Fibroblast of the aortic adventitia (primary cell): ENCODE data around the gene SPTBN1. TPM values are rescaled to one million over a fixed set of nuclear protein-coding genes. Genes with fewer than 3 reads are reported as not detected.

Source experiments
- DNase-seq: peaks from one replicate; pipeline ENCODE4 v3.0.0-alpha.2; 2010; ENCODE audit warnings: low read depth
- H3K4me3 ChIP-seq: 2 replicates; pipeline ENCODE4 v1.5.1; 2011; ENCODE audit warnings: low read depth, mild to moderate bottlenecking, control low read depth, low read length, moderate library complexity
- CTCF ChIP-seq: IDR thresholded peaks from 2 replicates; pipeline ENCODE4 v1.5.1; 2011; ENCODE audit warnings: mild to moderate bottlenecking, low read length, control low read depth, inconsistent platforms; ENCODE audit not compliant: insufficient read depth
- total RNA-seq: library from RNA; depleted of rRNA; stranded (reverse); fragments of >200 nt; gene quantifications from 2 replicates; pipeline ENCODE4 v1.2.3, GENCODE V29; 2012; ENCODE audit warnings: low replicate concordance

The SPTBN1 gene
- total RNA-seq, 1 donor, result 293 TPM

GRCh38 chr2:54611830-54612545 lies 155.9 kb downstream of the SPTBN1 start:
- DNase-seq, result no peak
- no peak overlapping the region for H3K4me3 ChIP-seq
- no peak for TF ChIP-seq CTCF

GRCh38 chr2:54613386-54613785 lies 157.3 kb downstream of the SPTBN1 start:
- no peak for TF ChIP-seq CTCF
- no peak overlapping the region for H3K4me3 ChIP-seq
- DNase-seq, result no peak

GRCh38 chr2:54613794-54614257 lies 157.7 kb downstream of the SPTBN1 start:
- TF ChIP-seq CTCF, result no peak
- no peak overlapping the region for H3K4me3 ChIP-seq
- DNase-seq, result peak; percentile 57

GRCh38 chr2:54614819-54615218 lies 158.7 kb downstream of the SPTBN1 start:
- TF ChIP-seq CTCF, result no peak
- H3K4me3 ChIP-seq, result no peak overlapping the region
- no peak for DNase-seq

- no peak overlapping the region for H3K4me3 ChIP-seq
- TF ChIP-seq CTCF, result no peak
- DNase-seq, result no peak
Observed at GRCh38 chr2:54615832-54616534, 159.9 kb downstream of the SPTBN1 start.

- no peak for TF ChIP-seq CTCF
- DNase-seq, result no peak
Observed at GRCh38 chr2:54617409-54617808, 161.3 kb downstream of the SPTBN1 start.

More at GRCh38 chr2:54617409-54617808, 161.3 kb downstream of the SPTBN1 start:
- H3K4me3 ChIP-seq, result no peak overlapping the region
